ENCODE data around the gene WASF3.

Gene WASF3

DNA sequence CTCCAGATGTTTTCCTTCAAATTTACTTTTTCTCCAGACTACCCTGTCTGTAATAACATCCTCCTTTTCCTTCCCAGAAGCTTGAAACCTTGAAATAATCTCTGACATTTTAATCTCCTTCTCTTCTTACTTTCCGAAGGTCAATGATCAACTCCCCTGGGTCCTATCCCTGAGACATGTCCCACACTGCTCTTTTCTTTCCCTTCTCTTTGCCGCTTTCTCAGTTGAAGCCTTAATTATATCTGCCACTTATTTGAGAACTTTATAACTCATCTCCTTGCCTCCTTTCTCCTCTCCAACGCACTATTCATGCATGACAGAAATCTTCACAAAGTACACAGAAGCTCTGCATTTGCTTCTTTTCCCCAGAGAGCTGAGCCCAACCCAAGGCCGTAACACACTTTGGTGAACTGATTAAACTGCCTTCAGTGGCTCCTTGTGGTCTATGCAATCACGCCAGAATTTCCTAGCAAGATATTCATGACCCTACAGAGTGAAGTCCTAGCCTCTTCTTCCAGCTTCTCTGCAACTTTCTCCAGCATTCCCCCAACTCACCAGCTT is 9.2 kb upstream of the WASF3 start:
- no peak for DNase-seq

DNA sequence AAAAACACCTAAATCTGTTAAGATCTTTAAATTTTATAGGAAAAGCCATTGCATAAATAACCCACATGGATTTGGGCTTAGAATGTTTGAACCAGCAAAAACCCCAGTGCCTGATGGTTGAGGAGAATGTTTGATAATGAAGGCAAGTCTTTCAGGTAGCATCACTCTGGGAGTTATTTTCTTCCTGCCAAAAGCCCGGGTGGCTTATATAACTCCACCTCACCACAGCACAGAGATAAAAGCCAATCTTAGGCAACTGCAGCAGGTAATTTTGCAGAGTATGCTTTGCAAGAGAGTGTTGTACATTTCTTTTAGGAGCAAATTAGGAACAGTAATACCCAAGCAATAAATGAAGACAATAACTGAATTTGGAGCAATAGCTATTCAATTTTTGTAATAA is 7.8 kb upstream of the WASF3 start:
- DNase-seq, result no peak

DNA sequence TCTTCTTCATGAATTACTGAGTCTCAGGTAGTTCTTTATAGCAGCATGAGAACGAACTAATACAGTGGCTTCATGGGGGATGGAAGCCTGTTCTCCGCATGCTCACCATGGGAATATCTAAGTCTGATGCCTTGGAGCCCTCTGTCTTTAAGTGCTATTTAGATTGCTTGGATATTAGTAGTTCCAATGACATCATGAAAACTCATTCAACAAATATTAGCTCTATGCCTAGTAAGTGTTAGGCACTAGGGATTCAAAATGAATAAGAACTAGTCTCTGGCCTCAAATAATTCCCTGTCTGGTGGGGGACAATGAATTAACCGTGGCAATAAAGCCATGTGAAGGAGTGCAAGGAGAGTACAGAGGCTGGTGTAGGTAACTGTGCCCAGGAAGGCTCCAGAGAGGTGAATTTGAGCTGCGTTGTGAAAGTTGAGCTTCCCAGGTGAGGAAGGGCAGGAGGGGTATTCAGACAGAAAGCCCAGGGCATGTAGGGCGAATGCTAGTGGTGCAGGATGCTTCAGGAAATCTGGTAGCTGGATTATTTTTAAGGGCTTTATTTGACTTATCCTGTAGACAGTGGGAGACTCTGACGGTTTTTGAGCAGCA is 6.1 kb upstream of the WASF3 start:
- no peak for DNase-seq

DNA sequence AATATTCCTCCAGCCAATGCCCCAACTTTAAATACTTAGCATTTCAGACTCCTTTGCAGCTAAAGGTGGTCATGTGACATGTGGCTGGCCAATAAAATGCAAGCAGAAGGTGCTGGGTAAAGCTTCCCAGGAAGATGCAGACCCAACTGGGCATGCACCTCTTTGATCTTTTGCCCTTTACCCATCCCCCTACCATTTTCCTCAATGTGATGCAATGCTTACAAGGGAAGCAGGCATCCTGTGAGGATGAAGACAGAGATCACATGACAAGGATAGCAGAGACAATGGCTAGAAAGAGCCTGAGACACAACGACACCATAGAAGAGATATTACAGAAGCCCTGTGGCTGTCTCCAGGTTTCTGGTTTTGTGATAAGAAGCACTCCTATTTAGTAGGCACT is 2.1 kb upstream of the WASF3 start:
- no peak for DNase-seq

- DNase-seq, result no peak
These were observed 461 bp upstream of the WASF3 start for GRCh38 chr13:26557051-26557392.

- DNase-seq, result no peak
These were observed 757 bp downstream of the WASF3 start for GRCh38 chr13:26558074-26558805.

DNA sequence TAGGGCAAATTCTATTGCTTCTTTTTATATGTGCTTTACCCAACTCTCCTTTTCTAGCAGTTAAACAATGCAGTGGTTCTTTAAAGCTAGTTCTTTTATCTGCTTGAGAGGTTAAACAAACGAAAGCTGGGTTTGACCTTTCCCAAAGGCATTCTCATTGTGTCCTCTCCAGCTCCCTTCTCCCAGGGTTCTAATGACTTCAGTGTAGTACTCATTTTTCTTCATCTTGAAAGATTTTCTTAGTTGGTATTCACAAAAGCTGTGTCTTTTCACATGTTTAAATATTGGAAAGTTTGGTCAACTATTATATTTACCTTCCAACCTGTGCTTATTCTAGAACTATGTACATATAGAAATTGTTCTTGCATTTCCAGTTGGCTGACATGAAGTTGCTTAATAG is 1.5 kb downstream of the WASF3 start:
- DNase-seq, result no peak

DNA sequence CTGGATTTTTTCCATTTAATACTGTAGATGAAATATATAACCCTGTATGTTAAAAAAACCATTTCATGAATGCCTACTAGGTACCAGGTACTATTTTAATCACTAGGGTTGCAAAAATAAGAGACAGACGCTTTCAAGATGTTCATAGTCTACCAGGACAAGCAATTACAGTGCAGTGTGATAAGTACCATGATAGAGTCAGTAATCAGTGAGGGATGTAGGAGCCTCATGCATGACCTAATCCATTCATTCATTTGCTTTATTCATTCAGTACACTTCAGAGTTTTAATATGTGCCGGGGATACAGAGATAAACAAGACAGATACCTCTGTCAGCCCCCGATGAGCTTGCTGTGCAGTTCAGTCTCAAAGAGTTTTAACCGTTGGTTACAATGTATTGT is 3.0 kb downstream of the WASF3 start:
- no peak for DNase-seq

DNA sequence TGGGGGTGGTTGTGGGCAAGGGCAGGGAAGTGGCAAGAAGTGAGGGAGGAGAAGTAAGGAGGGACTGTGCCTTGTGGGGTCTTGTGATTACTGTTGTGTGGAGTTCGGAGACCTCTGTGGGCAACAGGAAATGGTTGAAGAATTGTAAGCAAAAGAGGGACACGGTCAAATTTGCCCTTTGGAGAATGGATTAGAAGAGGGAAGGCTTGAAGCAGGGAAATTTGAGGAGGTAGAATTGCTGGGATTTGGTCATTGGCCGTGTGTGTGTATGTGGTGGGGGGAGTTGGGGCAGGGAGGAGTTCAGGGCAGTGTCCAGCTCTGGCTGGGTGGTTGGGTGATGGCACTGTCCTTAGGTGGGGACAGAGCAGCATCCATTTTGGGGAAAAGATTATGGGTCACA is 3.6 kb downstream of the WASF3 start:
- no peak for DNase-seq

GRCh38 chr13:26561651-26562511 is 4.4 kb downstream of the WASF3 start:
- DNase-seq, result no peak

- DNase-seq, result no peak
These were observed 5.0 kb downstream of the WASF3 start for GRCh38 chr13:26562512-26562890.

DNA sequence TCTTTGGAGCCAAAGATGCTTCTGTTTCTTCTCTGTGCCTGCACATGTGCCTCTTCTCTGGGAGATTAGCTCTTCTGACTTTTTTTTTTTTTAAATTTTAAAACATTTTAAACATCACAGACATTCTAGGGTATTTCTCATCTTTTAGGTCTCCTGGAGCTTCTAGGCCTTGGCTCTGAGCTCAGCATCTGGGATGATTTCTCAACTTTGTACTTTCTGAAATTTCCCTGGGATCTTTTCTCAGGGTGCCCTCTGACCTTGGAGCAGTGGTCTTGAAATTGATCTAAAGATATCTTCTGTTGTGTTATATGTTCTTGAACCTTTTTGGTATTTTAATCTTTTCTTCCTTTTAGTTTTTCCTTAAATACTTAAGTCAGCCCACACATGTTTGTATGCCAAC is 6.2 kb downstream of the WASF3 start:
- DNase-seq, result no peak

GRCh38 chr13:26568132-26568815 is 10.8 kb downstream of the WASF3 start:
- no peak for DNase-seq

GRCh38 chr13:26571518-26571917 is 14.0 kb downstream of the WASF3 start:
- DNase-seq, result no peak

- no peak for DNase-seq
These were observed 17.8 kb downstream of the WASF3 start for GRCh38 chr13:26575244-26575643.

- no peak for DNase-seq
These were observed 22.1 kb downstream of the WASF3 start for GRCh38 chr13:26579580-26579979.

DNA sequence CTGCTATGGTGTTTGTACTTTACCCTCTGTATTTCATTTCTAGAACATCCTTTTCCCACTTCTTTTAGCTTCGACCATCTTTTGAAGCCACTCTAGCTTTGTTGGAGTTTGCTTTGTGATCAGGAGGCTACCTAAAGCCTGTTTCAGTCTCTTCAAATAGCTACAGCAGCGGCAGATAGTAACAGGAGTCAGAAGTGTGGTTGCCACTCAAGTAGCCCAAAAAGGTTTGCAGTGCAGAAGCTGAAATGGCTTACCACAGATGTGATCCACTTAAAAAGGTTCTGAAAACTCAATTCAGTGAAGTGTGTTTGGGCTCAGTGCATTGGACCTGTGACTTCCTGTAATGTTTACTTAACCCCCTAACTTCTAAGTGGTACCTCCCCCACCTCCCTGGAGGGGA is 26.2 kb downstream of the WASF3 start:
- DNase-seq, result no peak

DNA sequence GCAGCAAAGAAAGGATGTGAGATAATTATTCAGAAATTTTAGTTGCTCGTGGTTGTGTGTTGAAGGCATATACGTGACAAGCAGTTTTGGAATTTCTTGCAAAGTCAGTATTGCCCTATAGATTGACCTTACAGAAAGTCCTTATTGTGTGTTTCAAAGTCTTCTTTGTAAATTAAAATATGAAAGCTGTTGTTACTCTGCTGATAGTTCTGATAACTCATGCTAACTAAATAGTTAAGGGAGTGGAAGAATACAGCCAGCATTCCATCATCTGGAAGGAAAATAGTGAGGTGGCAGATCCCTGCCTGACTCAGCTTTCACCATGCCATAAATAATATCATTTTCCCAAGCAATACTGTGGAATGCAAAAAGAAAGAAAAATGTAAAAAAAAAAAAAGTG is 27.2 kb downstream of the WASF3 start:
- no peak for DNase-seq

- DNase-seq, result no peak
These were observed 27.7 kb downstream of the WASF3 start for GRCh38 chr13:26585136-26585535.

GRCh38 chr13:26587251-26587650 is 29.8 kb downstream of the WASF3 start:
- DNase-seq, result no peak

DNA sequence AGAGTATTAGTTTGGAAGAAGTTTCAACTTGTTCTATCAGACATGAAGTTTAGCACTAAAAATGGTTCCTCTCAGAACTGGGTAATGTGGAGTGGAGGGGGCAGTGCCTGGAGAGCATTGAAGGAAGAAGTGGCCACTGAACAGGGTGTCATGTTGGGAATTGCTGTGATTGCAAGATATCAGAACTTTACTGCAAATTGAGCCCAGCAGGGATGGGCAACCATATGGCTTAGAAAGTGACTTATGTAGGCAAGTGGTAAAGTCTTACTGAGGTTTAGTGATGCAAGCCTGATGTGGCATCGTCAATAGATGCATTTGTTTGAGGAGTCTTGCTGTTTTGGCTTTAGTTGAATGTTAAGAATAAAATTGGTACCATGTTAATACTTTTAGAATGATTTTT is 31.7 kb downstream of the WASF3 start:
- no peak for DNase-seq

- DNase-seq, result no peak
These were observed 32.3 kb downstream of the WASF3 start for GRCh38 chr13:26589754-26590153.

- DNase-seq, result no peak
These were observed 32.9 kb downstream of the WASF3 start for GRCh38 chr13:26590379-26590778.

All from NCI-H187 treated with DMSO at 0.1 percent for 48 hours (cell line).